Ovary (tissue), 9 donors: Measurements from ENCODE around the gene OR1I1. TPM values are rescaled to one million over a fixed set of nuclear protein-coding genes. Genes with fewer than 3 reads are reported as not detected.

Source experiments
- DNase-seq, 5 donors: peaks; one replicate each; pipeline ENCODE4 v3.0.0-alpha.2; 2019 to 2020
- H3K27ac ChIP-seq, 2 donors: fragments of 200-600 bp; one replicate each; pipeline versions ENCODE4 v1.5.1 to v1.8.0; 2019 to 2022
- H3K27me3 ChIP-seq: fragments of 200-600 bp; one replicate; pipeline ENCODE4 v1.8.0; 2022
- H3K36me3 ChIP-seq: fragments of 200-600 bp; sonication (generic); one replicate; pipeline ENCODE4 v1.5.1; 2019
- H3K4me1 ChIP-seq: one replicate; pipeline ENCODE4 v1.8.1; 2013; ENCODE audit warnings: mild to moderate bottlenecking, moderate library complexity; ENCODE audit not compliant: insufficient read depth
- H3K4me3 ChIP-seq: fragments of 200-600 bp; sonication (generic); one replicate; pipeline ENCODE4 v1.5.1; 2017
- H3K9me3 ChIP-seq, 2 donors: fragments of 200-600 bp in 1 of 2; sonication (generic) in 1 of 2; one replicate each; pipeline versions ENCODE4 v1.5.1 to v1.8.1; 2013 to 2019; ENCODE audit warnings: mild to moderate bottlenecking in 1 of 2, moderate library complexity in 1 of 2
- CTCF ChIP-seq, 3 donors: fragments of 450-650 bp in 2 of 3; fragments of 200-600 bp in 1 of 3; IDR thresholded peaks; one replicate each; pipeline versions ENCODE4 v1.5.1 to v1.8.0; 2016 to 2022; ENCODE audit warnings: antibody characterized with exemption in 3 of 3, mild to moderate bottlenecking in 1 of 3
- EP300 ChIP-seq: sonication (generic); formaldehyde crosslinking; IDR thresholded peaks from one replicate; pipeline ENCODE4 v1.6.1; 2017; ENCODE audit warnings: antibody characterized with exemption
- POLR2A ChIP-seq: fragments of 450-650 bp; IDR thresholded peaks from one replicate; pipeline ENCODE4 v1.6.1; 2017; ENCODE audit warnings: antibody characterized with exemption, mild to moderate bottlenecking, moderate library complexity
- WGBS, 3 donors: extraction: QIAGEN DNeasy Blood & Tissue Kit in 1 of 3; methylation state at CpG; one replicate each; pipeline versions ENCODE4 v1.1.5 to v1.1.7; 2013 to 2017; 5-methylcytosine and 5-hydroxymethylcytosine counted together
- intact Hi-C, 4 donors: fragments of 100-400 bp; cut with DNase I; formaldehyde crosslinking; loops; one replicate each; pipeline versions ENCODE4 v1.11.0 to v1.15.1; 2022 to 2023
- polyA plus RNA-seq, 2 donors: library from polyadenylated mRNA; stranded (reverse); fragments of 200-250 nt in 1 of 2; fragments of 350-450 nt in 1 of 2; fragmentation: Illumina TruSeq in 1 of 2; extraction: RNeasy Lipid Tissue Mini Kit (QIAGEN cat#74804) in 1 of 2; gene quantifications; one replicate each; pipeline ENCODE4 v1.2.3, GENCODE V29; 2013 to 2014
- total RNA-seq, 7 donors: library from RNA; depleted of rRNA in 2 of 7; stranded (reverse); fragments of >200 nt in 2 of 7; fragmentation: NEBNext Ultra II Directional in 3 of 7; extraction: Animal tissue kit (Norgen Biotek cat#: 25700) in 3 of 7; gene quantifications; one replicate each; pipeline versions ENCODE4 v1.1.0 to v1.2.4, GENCODE V29; 2016 to 2023
- donor health status: DM: no; HTN: no; CAD: no; lungs with moderate emphysema.
- donor health status: DM: no; HTN: no; CAD: no.
- donor health status: Bipolar disorder and iron deficiency.
- donor health status: DM: yes; HTN: yes; CAD: no.
- donor health status: DM: no; HTN: no; CAD: no.
- donor health status: DM: yes; HTN: yes; CAD: no.

Gene OR1I1
- total and polyA plus RNA-seq, 9 donors = not detected

- Histone ChIP-seq H3K27me3 (no peaks in the 10 kb centered on the region), H3K9me3 (no peaks in the 10 kb centered on the region), H3K36me3 (no peaks in the 10 kb centered on the region), H3K4me1 (no peaks in the 10 kb centered on the region), H3K4me3 (no peak overlapping the region), H3K27ac (no peak overlapping the region)
- intact Hi-C loops = loop anchor here in 1 of 4 donors (10.0 kb wide), 2 partner anchors 138 to 998 kb away; partner anchors contain the start of gene RAB8A
- no peak for TF ChIP-seq CTCF (IDR thresholded peaks at IDR 0.05)
- 84 to 90% (median 87%) methylated on average over 12 of the region's 12 CpGs for WGBS, 3 donors
- DNase-seq = no peak
Observed at GRCh38 chr19:15116856-15117255, 34.8 kb downstream of the OR1I1 start.

GRCh38 chr19:15118248-15118647 is 36.2 kb downstream of the OR1I1 start:
- Histone ChIP-seq H3K27ac (no peak overlapping the region), H3K27me3 (no peaks in the 10 kb centered on the region), H3K4me1 (no peaks in the 10 kb centered on the region), H3K36me3 (no peaks in the 10 kb centered on the region), H3K9me3 (no peaks in the 10 kb centered on the region), H3K4me3 (no peak overlapping the region)
- DNase-seq = no peak
- intact Hi-C loops = loop anchor here in 1 of 4 donors (10.0 kb wide), 2 partner anchors 137 to 997 kb away; partner anchors contain the start of gene RAB8A
- WGBS, 3 donors = 88 to 98% (median 96%) methylated on average over 2 of the region's 2 CpGs
- no peak for TF ChIP-seq CTCF (IDR thresholded peaks at IDR 0.05)
- no peak for TF ChIP-seq EP300
- TF ChIP-seq POLR2A = no peak

GRCh38 chr19:15118789-15119494 is 36.9 kb downstream of the OR1I1 start:
- DNase-seq = no peak
- TF ChIP-seq EP300 (no peak), POLR2A (no peak), CTCF (IDR thresholded peaks at IDR 0.05) (no peak)
- Histone ChIP-seq H3K27me3 (no peaks in the 10 kb centered on the region), H3K4me3 (no peak overlapping the region), H3K9me3 (no peaks in the 10 kb centered on the region), H3K36me3 (no peaks in the 10 kb centered on the region), H3K4me1 (peaks cover 2% of the 10 kb centered on the region), H3K27ac (no peak overlapping the region)
- intact Hi-C loops = loop anchor here in 1 of 4 donors (10.0 kb wide), 2 partner anchors 136 to 996 kb away; partner anchors contain the start of gene RAB8A
- 92 to 96% (median 95%) methylated on average over 20 of the region's 20 CpGs for WGBS, 3 donors

GRCh38 chr19:15120135-15121026 is 38.4 kb downstream of the OR1I1 start:
- intact Hi-C loops = no loop called here
- H3K4me1 ChIP-seq = peaks cover 10% of the 10 kb centered on the region
- WGBS, 3 donors = 84 to 91% (median 85%) methylated on average over 14 of the region's 14 CpGs
- DNase-seq = no peak
- TF ChIP-seq EP300 (no peak), CTCF (IDR thresholded peaks at IDR 0.05) (no peak), POLR2A (no peak)
- no peaks in the 10 kb centered on the region for H3K27me3 ChIP-seq
- no peaks in the 10 kb centered on the region for H3K36me3 ChIP-seq
- H3K4me3 ChIP-seq = no peak overlapping the region
- H3K9me3 ChIP-seq = no peaks in the 10 kb centered on the region
- H3K27ac ChIP-seq = no peak overlapping the region
